GM19467 (cell line): Measurements from ENCODE around the gene UNC45B.
"Not testable (repeated sequence)": the region's sequence is repeated elsewhere in the genome, so short reads cannot be mapped to it uniquely, and the experiment has no call there.

Experiments
- ATAC-seq: cut with Tn5 transposase; IDR thresholded peaks from one replicate; pipeline ENCODE4 v1.9.1; 2021; ENCODE audit warnings: mild to moderate bottlenecking, moderate library complexity; ENCODE audit not compliant: unreplicated experiment

UNC45B gene

GRCh38 chr17:35169835-35170363 lies 22.3 kb downstream of the UNC45B start:
- ATAC-seq = no peak

GRCh38 chr17:35170968-35171771 lies 23.6 kb downstream of the UNC45B start:
- no peak for ATAC-seq

- ATAC-seq = no peak
Measured at GRCh38 chr17:35171834-35172233, 24.2 kb downstream of the UNC45B start.

GRCh38 chr17:35172321-35172720 lies 24.7 kb downstream of the UNC45B start:
- ATAC-seq = not testable (repeated sequence)

- ATAC-seq = no peak
Measured at GRCh38 chr17:35174835-35175334, 27.3 kb downstream of the UNC45B start.

GRCh38 chr17:35175638-35176415 lies 28.2 kb downstream of the UNC45B start:
- no peak for ATAC-seq

GRCh38 chr17:35176897-35177296 lies 29.3 kb downstream of the UNC45B start:
- ATAC-seq = no peak

GRCh38 chr17:35179379-35179778 lies 31.8 kb downstream of the UNC45B start:
- not testable (repeated sequence) for ATAC-seq

GRCh38 chr17:35183332-35183731 lies 35.7 kb downstream of the UNC45B start:
- no peak for ATAC-seq

- no peak for ATAC-seq
Measured at GRCh38 chr17:35184274-35184673, 36.7 kb downstream of the UNC45B start.

GRCh38 chr17:35185849-35186248 lies 38.2 kb downstream of the UNC45B start:
- ATAC-seq = no peak

- ATAC-seq = no peak
Measured at GRCh38 chr17:35187481-35187880, 39.9 kb downstream of the UNC45B start.

- no peak for ATAC-seq
Measured at GRCh38 chr17:35188111-35188510, 40.5 kb downstream of the UNC45B start.

GRCh38 chr17:35189291-35189690 lies 41.7 kb downstream of the UNC45B start:
- no peak for ATAC-seq

- ATAC-seq = no peak
Measured at GRCh38 chr17:35191001-35191695, 43.5 kb downstream of the UNC45B start.

GRCh38 chr17:35192708-35193107 lies 45.1 kb downstream of the UNC45B start:
- ATAC-seq = no peak

- ATAC-seq = not testable (repeated sequence)
Measured at GRCh38 chr17:35194001-35194400, 46.4 kb downstream of the UNC45B start, which contains the start of gene SLC35G3. TSS of gene SLC35G3 (minus strand) at chr17:35194393. CDS start at chr17:35194307, 86 bp downstream.

GRCh38 chr17:35195062-35195461 lies 47.4 kb downstream of the UNC45B start:
- ATAC-seq = not testable (repeated sequence)

GRCh38 chr17:35202582-35202981 lies 55.0 kb downstream of the UNC45B start:
- ATAC-seq = not testable (repeated sequence)

- ATAC-seq = no peak
Measured at GRCh38 chr17:35210741-35211140, 63.1 kb downstream of the UNC45B start.

GRCh38 chr17:35212668-35213067 lies 65.1 kb downstream of the UNC45B start:
- no peak for ATAC-seq
